HepG2 (cell line): ENCODE measurements around the gene SELENOS. TPM values are rescaled to one million over a fixed set of nuclear protein-coding genes. Genes with fewer than 3 reads are reported as not detected.
A peak's percentile ranks its signal among the peaks of the same experiment; 100 is the strongest.

ENCODE experiments used
- CEBPG ChIP-seq: IDR thresholded peaks from 2 replicates; pipeline ENCODE4 v1.6.1; 2016
- GMEB2 ChIP-seq: IDR thresholded peaks from 2 replicates; pipeline ENCODE4 v1.6.1; 2016; ENCODE audit warnings: missing biosample characterization, missing genetic modification reagents, low read depth
- HBP1 ChIP-seq: IDR thresholded peaks from 2 replicates; pipeline ENCODE4 v1.6.1; 2016; ENCODE audit warnings: low read depth, control low read depth
- HHEX ChIP-seq: IDR thresholded peaks from 2 replicates; pipeline ENCODE4 v1.6.1; 2016; ENCODE audit warnings: control low read depth
- HOXA3 ChIP-seq: sonication (generic); formaldehyde crosslinking; IDR thresholded peaks from 2 replicates; pipeline ENCODE4 v1.5.0; 2020; ENCODE audit warnings: missing genetic modification reagents
- KLF11 ChIP-seq: IDR thresholded peaks from 2 replicates; pipeline ENCODE4 v1.6.1; 2016; ENCODE audit warnings: missing compliant biosample characterization
- MEIS2 ChIP-seq: sonication (generic); formaldehyde crosslinking; IDR thresholded peaks from 2 replicates; pipeline ENCODE4 v1.9.0; 2021; ENCODE audit warnings: mild to moderate bottlenecking, missing genetic modification reagents
- MXD1 ChIP-seq: sonication (generic); formaldehyde crosslinking; IDR thresholded peaks from 2 replicates; pipeline ENCODE4 v1.4.0; 2020; ENCODE audit warnings: mild to moderate bottlenecking, missing genetic modification reagents
- NFYB ChIP-seq: sonication (generic); formaldehyde crosslinking; IDR thresholded peaks from 2 replicates; pipeline ENCODE4 v1.4.0; 2020; ENCODE audit warnings: missing genetic modification reagents
- PAWR ChIP-seq: sonication (generic); formaldehyde crosslinking; IDR thresholded peaks from 2 replicates; pipeline ENCODE4 v1.4.0; 2020; ENCODE audit warnings: missing genetic modification reagents, mild to moderate bottlenecking, borderline replicate concordance
- SRSF1 ChIP-seq: fragments of 200-400 bp; formaldehyde crosslinking; optimal IDR thresholded peaks from 2 replicates; pipeline ENCODE3; 2017; ENCODE audit warnings: mild to moderate bottlenecking, low read depth, low read length, moderate library complexity
- XRCC5 ChIP-seq: fragments of 200-400 bp; formaldehyde crosslinking; optimal IDR thresholded peaks from 2 replicates; pipeline ENCODE3; 2017; ENCODE audit warnings: mild to moderate bottlenecking, low read length
- ZNF343 ChIP-seq: sonication (generic); formaldehyde crosslinking; IDR thresholded peaks from 2 replicates; pipeline ENCODE4 v1.4.0; 2020; ENCODE audit warnings: mild to moderate bottlenecking, missing genetic modification reagents
- ZNF430 ChIP-seq: sonication (generic); formaldehyde crosslinking; IDR thresholded peaks from 2 replicates; pipeline ENCODE4 v1.9.0; 2021; ENCODE audit warnings: mild to moderate bottlenecking, missing genetic modification reagents
- ZNF510 ChIP-seq: sonication (generic); formaldehyde crosslinking; IDR thresholded peaks from 2 replicates; pipeline ENCODE4 v1.4.0; 2020; ENCODE audit warnings: low read depth, mild to moderate bottlenecking, missing genetic modification reagents
- polyA plus RNA-seq, 8 experiments: library from polyadenylated mRNA; depleted of rRNA in 3 of 8; stranded (reverse) in 7 of 8; unstranded in 1 of 8; fragments of >200 nt; fragmentation: Illumina TruSeq in 4 of 8; extraction: Trizol in 4 of 8; gene quantifications; 2 replicates each; pipeline versions ENCODE4 v1.2.1 to v1.2.3, GENCODE V29; 2011 to 2016; ENCODE audit warnings: low read depth in 4 of 8, missing spikeins in 1 of 8, mixed read lengths in 1 of 8; ENCODE audit not compliant: insufficient read depth in 1 of 8
- total RNA-seq, 5 experiments: library from RNA; depleted of rRNA; stranded (reverse); fragments of >200 nt; fragmentation: Illumina TruSeq; extraction: Trizol; gene quantifications; 2 replicates each; pipeline ENCODE4 v1.2.3, GENCODE V29; 2016; ENCODE audit warnings: low read depth in 1 of 5
- TF ChIP-seq, protein P1 (sequence below): sonication (generic); formaldehyde crosslinking; IDR thresholded peaks from 2 replicates; pipeline ENCODE4 v1.8.0; 2022; ENCODE audit warnings: mild to moderate bottlenecking, missing genetic modification reagents, borderline replicate concordance
- TF ChIP-seq, protein P2 (sequence below): sonication (generic); formaldehyde crosslinking; conservative IDR thresholded peaks from 2 replicates; pipeline ENCODE4 v1.4.0; 2020; ENCODE audit warnings: mild to moderate bottlenecking, missing genetic modification reagents, moderate library complexity
- TF ChIP-seq, protein P3 (sequence below): sonication (generic); formaldehyde crosslinking; IDR thresholded peaks from 2 replicates; pipeline ENCODE4 v1.4.0; 2020; ENCODE audit warnings: mild to moderate bottlenecking, low read depth, missing genetic modification reagents

SELENOS gene
- total and polyA plus RNA-seq, 2 of the 13 experiments (the other 11 are each of a cell fraction or from before 2014, with no cell fraction given), result 63.0 to 66.1 TPM

DNA sequence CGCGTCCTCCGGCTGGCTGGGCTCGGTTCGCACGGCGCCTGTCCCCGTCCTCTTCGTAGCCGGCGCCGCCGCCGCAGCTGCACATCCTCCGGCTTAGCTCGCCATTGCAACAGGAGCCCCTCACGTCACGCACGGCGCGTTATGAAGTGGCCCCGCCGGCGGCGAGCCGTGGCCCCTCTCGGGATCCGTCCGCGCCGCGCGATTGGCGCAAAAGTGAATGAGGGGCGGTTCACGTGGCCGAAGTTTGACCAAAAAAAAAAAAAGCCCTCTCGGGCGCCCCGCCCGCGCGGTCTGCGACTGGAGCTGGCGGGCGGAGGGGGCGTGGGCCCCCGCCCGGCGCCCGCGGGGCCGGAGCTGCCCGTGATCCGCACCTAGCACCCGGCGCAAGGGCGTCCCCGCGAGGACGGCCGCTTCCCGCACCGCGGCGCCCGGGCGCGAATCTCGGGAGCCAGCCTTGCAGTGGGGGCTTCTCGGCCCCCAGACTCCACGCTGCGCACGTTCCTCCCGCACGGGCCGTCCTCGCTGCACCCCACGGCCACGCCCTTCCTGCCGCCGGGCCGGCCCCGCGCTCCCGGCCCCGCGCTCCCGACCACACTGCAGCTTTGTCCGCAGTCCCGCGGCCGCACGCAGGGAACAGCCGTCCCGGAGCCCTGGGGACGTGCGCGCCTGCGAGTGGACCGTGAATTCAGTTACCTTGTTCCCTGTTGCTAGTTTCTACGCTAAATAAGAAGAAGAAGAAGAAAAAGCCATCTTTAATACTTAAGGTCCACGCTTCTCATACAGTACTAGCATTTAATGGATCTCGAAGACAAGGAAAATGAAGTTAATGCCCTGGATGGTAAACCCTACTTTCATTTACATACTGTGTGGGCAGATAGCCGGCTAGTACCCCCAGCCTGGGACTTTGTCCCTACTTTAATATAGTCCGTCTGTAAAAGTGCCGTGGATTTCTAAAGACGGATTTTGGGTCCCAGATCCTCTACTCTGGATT, 25.2 kb downstream of the SELENOS start, which contains the start of gene CHSY1 (continued):
- TF ChIP-seq, protein P1, sequence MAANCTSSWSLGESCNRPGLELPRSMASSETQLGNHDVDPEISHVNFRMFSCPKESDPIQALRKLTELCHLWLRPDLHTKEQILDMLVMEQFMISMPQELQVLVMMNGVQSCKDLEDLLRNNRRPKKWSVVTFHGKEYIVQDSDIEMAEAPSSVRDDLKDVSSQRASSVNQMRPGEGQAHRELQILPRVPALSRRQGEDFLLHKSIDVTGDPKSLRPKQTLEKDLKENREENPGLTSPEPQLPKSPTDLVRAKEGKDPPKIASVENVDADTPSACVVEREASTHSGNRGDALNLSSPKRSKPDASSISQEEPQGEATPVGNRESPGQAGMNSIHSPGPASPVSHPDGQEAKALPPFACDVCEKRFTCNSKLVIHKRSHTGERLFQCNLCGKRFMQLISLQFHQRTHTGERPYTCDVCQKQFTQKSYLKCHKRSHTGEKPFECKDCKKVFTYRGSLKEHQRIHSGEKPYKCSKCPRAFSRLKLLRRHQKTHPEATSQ (CRISPR knock-in tag), result no peak
- TF ChIP-seq MXD1 (CRISPR knock-in tag) (0 out of 2 replicates have a peak, but pooled peaks have one; percentile 31), HBP1 (peak; percentile 78; the same call in 1 of the 2 replicates), GMEB2 (peak; percentile 43; the same call in 1 of the 2 replicates), KLF11 (CRISPR knock-in tag) (no peak), CEBPG (peak; percentile 48), HHEX (CRISPR knock-in tag) (no peak), NFYB (peak; percentile 85), MEIS2 (CRISPR knock-in tag) (peak; percentile 55; the same call in 1 of the 2 replicates), HOXA3 (CRISPR knock-in tag) (peak; percentile 76), SRSF1 (peak; percentile 34), PAWR (CRISPR knock-in tag) (no peak), ZNF430 (CRISPR knock-in tag) (peak; percentile 19; the same call in 1 of the 2 replicates), ZNF510 (CRISPR knock-in tag) (no peak), ZNF343 (CRISPR knock-in tag) (no peak), XRCC5 (peak; percentile 19)
- TF ChIP-seq, protein P2, sequence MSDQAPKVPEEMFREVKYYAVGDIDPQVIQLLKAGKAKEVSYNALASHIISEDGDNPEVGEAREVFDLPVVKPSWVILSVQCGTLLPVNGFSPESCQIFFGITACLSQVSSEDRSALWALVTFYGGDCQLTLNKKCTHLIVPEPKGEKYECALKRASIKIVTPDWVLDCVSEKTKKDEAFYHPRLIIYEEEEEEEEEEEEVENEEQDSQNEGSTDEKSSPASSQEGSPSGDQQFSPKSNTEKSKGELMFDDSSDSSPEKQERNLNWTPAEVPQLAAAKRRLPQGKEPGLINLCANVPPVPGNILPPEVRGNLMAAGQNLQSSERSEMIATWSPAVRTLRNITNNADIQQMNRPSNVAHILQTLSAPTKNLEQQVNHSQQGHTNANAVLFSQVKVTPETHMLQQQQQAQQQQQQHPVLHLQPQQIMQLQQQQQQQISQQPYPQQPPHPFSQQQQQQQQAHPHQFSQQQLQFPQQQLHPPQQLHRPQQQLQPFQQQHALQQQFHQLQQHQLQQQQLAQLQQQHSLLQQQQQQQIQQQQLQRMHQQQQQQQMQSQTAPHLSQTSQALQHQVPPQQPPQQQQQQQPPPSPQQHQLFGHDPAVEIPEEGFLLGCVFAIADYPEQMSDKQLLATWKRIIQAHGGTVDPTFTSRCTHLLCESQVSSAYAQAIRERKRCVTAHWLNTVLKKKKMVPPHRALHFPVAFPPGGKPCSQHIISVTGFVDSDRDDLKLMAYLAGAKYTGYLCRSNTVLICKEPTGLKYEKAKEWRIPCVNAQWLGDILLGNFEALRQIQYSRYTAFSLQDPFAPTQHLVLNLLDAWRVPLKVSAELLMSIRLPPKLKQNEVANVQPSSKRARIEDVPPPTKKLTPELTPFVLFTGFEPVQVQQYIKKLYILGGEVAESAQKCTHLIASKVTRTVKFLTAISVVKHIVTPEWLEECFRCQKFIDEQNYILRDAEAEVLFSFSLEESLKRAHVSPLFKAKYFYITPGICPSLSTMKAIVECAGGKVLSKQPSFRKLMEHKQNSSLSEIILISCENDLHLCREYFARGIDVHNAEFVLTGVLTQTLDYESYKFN, result no peak
- TF ChIP-seq, protein P3, sequence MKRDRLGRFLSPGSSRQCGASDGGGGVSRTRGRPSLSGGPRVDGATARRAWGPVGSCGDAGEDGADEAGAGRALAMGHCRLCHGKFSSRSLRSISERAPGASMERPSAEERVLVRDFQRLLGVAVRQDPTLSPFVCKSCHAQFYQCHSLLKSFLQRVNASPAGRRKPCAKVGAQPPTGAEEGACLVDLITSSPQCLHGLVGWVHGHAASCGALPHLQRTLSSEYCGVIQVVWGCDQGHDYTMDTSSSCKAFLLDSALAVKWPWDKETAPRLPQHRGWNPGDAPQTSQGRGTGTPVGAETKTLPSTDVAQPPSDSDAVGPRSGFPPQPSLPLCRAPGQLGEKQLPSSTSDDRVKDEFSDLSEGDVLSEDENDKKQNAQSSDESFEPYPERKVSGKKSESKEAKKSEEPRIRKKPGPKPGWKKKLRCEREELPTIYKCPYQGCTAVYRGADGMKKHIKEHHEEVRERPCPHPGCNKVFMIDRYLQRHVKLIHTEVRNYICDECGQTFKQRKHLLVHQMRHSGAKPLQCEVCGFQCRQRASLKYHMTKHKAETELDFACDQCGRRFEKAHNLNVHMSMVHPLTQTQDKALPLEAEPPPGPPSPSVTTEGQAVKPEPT (CRISPR knock-in tag), result no peak
